ENCODE measurements around the gene TAF7. TPM values are rescaled to one million over a fixed set of nuclear protein-coding genes. Genes with fewer than 3 reads are reported as not detected.
A peak's percentile ranks its signal among the peaks of the same experiment; 100 is the strongest.

TAF7 gene
- total and polyA plus RNA-seq, 12 donors = 33.1 to 111 (median 105) TPM

- H3K27ac ChIP-seq = no peak overlapping the region
- no peak for DNase-seq
- no peak for ATAC-seq
- H3K4me1 ChIP-seq = peaks cover 0 to 24% (median 3%) of the 10 kb centered on the region in 9 donors
- H3K4me3 ChIP-seq = no peak overlapping the region
- peaks cover 0 to 32% (median 0%) of the 10 kb centered on the region in 9 donors for H3K36me3 ChIP-seq
- H3K27me3 ChIP-seq = peaks cover 0 to 77% (median 0%) of the 10 kb centered on the region in 7 donors
- no peak for TF ChIP-seq CTCF (IDR thresholded peaks at IDR 0.05)
- intact Hi-C loops (cut with DNase I) = no loop called here
- peaks cover 0 to 100% (median 43%) of the 10 kb centered on the region in 11 donors for H3K9me3 ChIP-seq
These were observed 42.1 kb upstream of the TAF7 start for GRCh38 chr5:141362719-141363118.

GRCh38 chr5:141360685-141361084, 40.1 kb upstream of the TAF7 start:
- WGBS, 2 donors = 31 to 48% methylated on average over 15 of the region's 15 CpGs
- Histone ChIP-seq H3K4me1 (peaks cover 0 to 30% (median 3%) of the 10 kb centered on the region in 9 donors), H3K36me3 (peaks cover 0 to 43% (median 0%) of the 10 kb centered on the region in 9 donors), H3K4me3 (peak overlapping the region in 6 of 10 donors; percentile 24 to 46 (median 42)), H3K9me3 (peaks cover 0 to 100% (median 46%) of the 10 kb centered on the region in 11 donors), H3K27me3 (peaks cover 0 to 69% (median 0%) of the 10 kb centered on the region in 7 donors), H3K27ac (peak overlapping the region in 1 of 10 donors; percentile 48)
- intact Hi-C loops (cut with DNase I) = no loop called here
- no peak for TF ChIP-seq CTCF (IDR thresholded peaks at IDR 0.05)
- no peak for ATAC-seq
- no peak for DNase-seq

DNA sequence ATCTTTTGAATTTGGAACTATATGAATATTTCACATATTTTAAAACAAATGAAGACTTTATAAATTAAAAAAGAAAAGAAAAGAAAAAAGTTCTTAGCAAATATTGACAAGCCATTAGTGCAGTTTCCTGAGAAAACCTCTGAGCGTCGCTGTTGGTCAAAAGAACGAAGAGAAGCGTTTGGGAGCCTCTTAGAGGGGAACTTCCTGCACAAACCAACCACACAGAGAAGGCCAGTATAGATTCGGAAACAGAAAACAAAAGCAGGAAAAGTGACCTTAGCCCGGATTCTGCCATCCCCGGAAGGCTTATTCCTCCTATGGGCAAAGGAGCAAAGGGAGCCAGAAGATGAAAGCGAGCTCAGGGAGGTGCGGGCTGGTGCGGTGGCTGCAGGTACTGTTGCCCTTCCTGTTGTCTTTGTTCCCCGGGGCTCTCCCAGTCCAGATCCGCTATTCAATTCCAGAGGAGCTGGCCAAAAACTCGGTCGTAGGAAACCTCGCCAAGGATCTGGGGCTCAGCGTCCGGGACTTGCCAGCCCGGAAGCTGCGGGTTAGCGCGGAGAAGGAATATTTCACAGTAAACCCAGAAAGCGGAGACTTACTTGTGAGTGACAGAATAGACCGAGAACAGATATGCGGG, 39.3 kb upstream of the TAF7 start, which contains the start of gene PCDHGB2:
TSS of gene PCDHGB2 (plus strand) at position 205 of the 637 bp plus-strand sequence. CDS start at position 347, 142 bp downstream.
- peaks cover 0 to 69% (median 0%) of the 10 kb centered on the region in 7 donors for H3K27me3 ChIP-seq
- peak in 8 of 9 donors; percentile 12 to 62 (median 48) for TF ChIP-seq CTCF (IDR thresholded peaks at IDR 0.05)
- peaks cover 0 to 100% (median 53%) of the 10 kb centered on the region in 11 donors for H3K9me3 ChIP-seq
- intact Hi-C loops (cut with DNase I) = loop anchor here in 1 of 10 donors (10.0 kb wide), 1 partner anchor 45 kb away; the partner anchor contains the start of genes PCDHGA9 and PCDHGB6
- DNase-seq = no peak
- peak within 1 kb of the TSS in 8 of 10 donors; percentile 9 to 73 (median 40) for H3K27ac ChIP-seq
- H3K4me1 ChIP-seq = peaks cover 0 to 33% (median 4%) of the 10 kb centered on the region in 9 donors
- ATAC-seq = peak in 6 of 8 donors; percentile 37 to 65 (median 60)
- 12 to 20% methylated on average over 24 of the region's 24 CpGs for WGBS, 2 donors
- peak within 1 kb of the TSS in 9 of 10 donors; percentile 12 to 46 (median 41) for H3K4me3 ChIP-seq
- peaks cover 0 to 41% (median 0%) of the 10 kb centered on the region in 9 donors for H3K36me3 ChIP-seq

GRCh38 chr5:141356950-141357349, 36.4 kb upstream of the TAF7 start:
- Histone ChIP-seq H3K36me3 (peaks cover 0 to 24% (median 0%) of the 10 kb centered on the region in 9 donors), H3K27ac (no peak overlapping the region), H3K27me3 (peaks cover 0 to 48% (median 0%) of the 10 kb centered on the region in 7 donors), H3K4me1 (peaks cover 0 to 42% (median 4%) of the 10 kb centered on the region in 9 donors), H3K4me3 (no peak overlapping the region), H3K9me3 (peaks cover 0 to 100% (median 55%) of the 10 kb centered on the region in 11 donors)
- DNase-seq (no peak), ATAC-seq (peak in 4 of 8 donors; percentile 22 to 50 (median 41))
- 37 to 45% methylated on average over 19 of the region's 19 CpGs for WGBS, 2 donors
- intact Hi-C loops (cut with DNase I) = loop anchor here in 1 of 10 donors (10.0 kb wide), 1 partner anchor 48 kb away; the partner anchor contains the start of genes PCDHGA9 and PCDHGB6
- TF ChIP-seq CTCF (IDR thresholded peaks at IDR 0.05) = no peak
